GM12892 (cell line): ENCODE results near the gene MYL7.

Experiments
- POLR2A ChIP-seq: IDR thresholded peaks from 2 replicates; pipeline ENCODE4 v1.6.1; 2011; ENCODE audit warnings: low read depth, low read length, control low read depth
- POLR2AphosphoS5 ChIP-seq: IDR thresholded peaks from 2 replicates; pipeline ENCODE4 v1.6.1; 2011; ENCODE audit warnings: low read depth, low read length, control low read depth
- TAF1 ChIP-seq: IDR thresholded peaks from 2 replicates; pipeline ENCODE4 v1.6.1; 2011; ENCODE audit warnings: low read depth, mild to moderate bottlenecking, control low read depth, low read length, borderline replicate concordance

- TF ChIP-seq POLR2A (no peak), POLR2AphosphoS5 (no peak), TAF1 (no peak)
These were observed 27.3 kb downstream of the MYL7 start for GRCh38 chr7:44113764-44114354.
